Measurements from ENCODE around the gene HSPA14. TPM values are rescaled to one million over a fixed set of nuclear protein-coding genes. Genes with fewer than 3 reads are reported as not detected.

The HSPA14 gene
- total and polyA plus RNA-seq, 2 of the 4 experiments (the other 2 are of a cell fraction) = 10.3 to 11.8 TPM

DNA sequence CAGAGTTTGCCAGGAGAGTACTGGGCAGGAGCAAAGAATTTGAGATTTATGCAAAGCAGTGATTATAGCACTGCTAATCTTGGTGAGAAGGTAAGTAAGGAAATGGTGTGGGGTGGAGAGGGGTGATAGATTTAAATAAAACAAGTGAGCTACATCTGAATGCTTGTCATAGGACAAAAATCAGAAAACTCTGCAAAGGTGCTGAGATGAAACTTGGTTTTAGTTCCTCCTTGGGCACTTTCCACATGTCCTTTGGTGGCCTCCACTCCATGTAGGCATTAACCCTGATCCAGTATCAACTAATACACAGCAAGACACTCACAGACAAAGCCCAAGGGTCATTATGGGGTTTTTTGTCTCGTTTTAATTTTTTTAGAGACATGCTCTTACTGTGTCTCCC, 37.7 kb upstream of the HSPA14 start:
- Histone ChIP-seq H3K14ac (replicated peaks; ENCODE audit: low read depth, low read length) (no peak overlapping the region), H3K9me3 (ENCODE audit: control insufficient read depth, insufficient read depth, low read length) (no peaks in the 10 kb centered on the region), H3K4ac (ENCODE audit: low read depth, low read length) (no peak overlapping the region), H3K4me3 (ENCODE audit: insufficient read depth, low read depth, low read length) (no peak overlapping the region), H3K27me3 (ENCODE audit: control insufficient read depth, insufficient read depth, low read length) (peaks cover 18% of the 10 kb centered on the region), H3K36me3 (ENCODE audit: control insufficient read depth, insufficient read depth, low read length) (no peaks in the 10 kb centered on the region), H3K56ac (ENCODE audit: extremely low read depth, insufficient read depth, low read length) (no peak overlapping the region), H3K9ac (ENCODE audit: low read depth, low read length) (no peak overlapping the region), H3K4me2 (ENCODE audit: low read depth, low read length) (no peak overlapping the region), H3K18ac (ENCODE audit: low read depth, low read length) (no peak overlapping the region), H3K9me1 (ENCODE audit: insufficient read depth, low read length) (no peaks in the 10 kb centered on the region), H3K23ac (ENCODE audit: low read depth, low read length) (no peak overlapping the region), H3K79me1 (ENCODE audit: low read depth in 1 of 2, low read length in 2 of 2) (no peaks in the 10 kb centered on the region), H2BK20ac (ENCODE audit: low read depth, low read length) (no peak overlapping the region), H2AFZ (replicated peaks; ENCODE audit: low read length, poor library complexity) (no peak overlapping the region), H2AK5ac (ENCODE audit: low read depth, low read length) (no peak overlapping the region), H4K8ac (ENCODE audit: low read depth in 2 of 2, low read length in 2 of 2) (no peak overlapping the region), H4K20me1 (ENCODE audit: insufficient read depth, low read length) (no peaks in the 10 kb centered on the region), H4K5ac (ENCODE audit: low read depth, low read length) (no peak overlapping the region), H3K27ac (ENCODE audit: insufficient read depth, low read length) (no peak overlapping the region), H3K4me1 (ENCODE audit: control insufficient read depth, insufficient read depth, low read length) (no peaks in the 10 kb centered on the region), H2BK120ac (ENCODE audit: low read depth, low read length) (no peak overlapping the region), H4K91ac (ENCODE audit: insufficient read depth, low read depth, low read length) (no peak overlapping the region), H2BK5ac (ENCODE audit: low read depth, low read length, poor library complexity, severe bottlenecking) (no peak overlapping the region), H2AK9ac (replicated peaks; ENCODE audit: low read depth, low read length, poor library complexity) (no peak overlapping the region), H2BK15ac (ENCODE audit: low read depth, low read length) (no peak overlapping the region)
- no peak for DNase-seq
- ChIA-PET CTCF (interaction anchor here (0.5 kb wide), 1 partner anchor 13 kb away, joined by 5 read pairs; no protein-coding TSS in a partner anchor), POLR2A (ENCODE audit: unreplicated experiment) (no interaction called here)
- intact Hi-C loops (cut with micrococcal nuclease) (no loop called here), in situ Hi-C loops (cut with MboI; ENCODE audit: low sequenced_read_pairs) (loop anchor here (25.0 kb wide), 1 partner anchor 613 kb away; no protein-coding TSS in a partner anchor), dilution Hi-C loops (cut with HindIII; ENCODE audit: low sequenced_read_pairs, unreplicated experiment) (no loop called here)
- TF ChIP-seq, protein P1, sequence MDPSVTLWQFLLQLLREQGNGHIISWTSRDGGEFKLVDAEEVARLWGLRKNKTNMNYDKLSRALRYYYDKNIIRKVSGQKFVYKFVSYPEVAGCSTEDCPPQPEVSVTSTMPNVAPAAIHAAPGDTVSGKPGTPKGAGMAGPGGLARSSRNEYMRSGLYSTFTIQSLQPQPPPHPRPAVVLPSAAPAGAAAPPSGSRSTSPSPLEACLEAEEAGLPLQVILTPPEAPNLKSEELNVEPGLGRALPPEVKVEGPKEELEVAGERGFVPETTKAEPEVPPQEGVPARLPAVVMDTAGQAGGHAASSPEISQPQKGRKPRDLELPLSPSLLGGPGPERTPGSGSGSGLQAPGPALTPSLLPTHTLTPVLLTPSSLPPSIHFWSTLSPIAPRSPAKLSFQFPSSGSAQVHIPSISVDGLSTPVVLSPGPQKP (IDR thresholded peaks at IDR 0.05; ENCODE audit: borderline replicate concordance, low read depth, low read length) = no peak
- TF ChIP-seq NFE2L2 (IDR thresholded peaks at IDR 0.05; ENCODE audit: low read depth, low read length) = no peak
- TF ChIP-seq, protein P2, sequence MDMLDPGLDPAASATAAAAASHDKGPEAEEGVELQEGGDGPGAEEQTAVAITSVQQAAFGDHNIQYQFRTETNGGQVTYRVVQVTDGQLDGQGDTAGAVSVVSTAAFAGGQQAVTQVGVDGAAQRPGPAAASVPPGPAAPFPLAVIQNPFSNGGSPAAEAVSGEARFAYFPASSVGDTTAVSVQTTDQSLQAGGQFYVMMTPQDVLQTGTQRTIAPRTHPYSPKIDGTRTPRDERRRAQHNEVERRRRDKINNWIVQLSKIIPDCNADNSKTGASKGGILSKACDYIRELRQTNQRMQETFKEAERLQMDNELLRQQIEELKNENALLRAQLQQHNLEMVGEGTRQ (IDR thresholded peaks at IDR 0.05; ENCODE audit: low read depth, low read length) = no peak
- no peak for TF ChIP-seq CHD1 (IDR thresholded peaks at IDR 0.05; ENCODE audit: low read depth, low read length)
- TF ChIP-seq BHLHE40 (IDR thresholded peaks at IDR 0.05; ENCODE audit: low read depth, low read length) = no peak
- no peak for TF ChIP-seq MAFK (IDR thresholded peaks at IDR 0.05; ENCODE audit: low read depth, low read length)
- TF ChIP-seq RFX5 (IDR thresholded peaks at IDR 0.05; ENCODE audit: low read depth, low read length) = no peak
- no CpG with 5 or more reads among the region's 1 CpG for WGBS, 2 experiments (ENCODE audit: extremely low coverage in 2 of 2, insufficient read length in 1 of 2)
- no peak for ATAC-seq (ENCODE audit: low read depth)
- BruUV-seq (replicated peaks) = no TSS peak
